Measurements from ENCODE around the gene MZF1. TPM values are rescaled to one million over a fixed set of nuclear protein-coding genes. Genes with fewer than 3 reads are reported as not detected.
"Not testable (repeated sequence)": the region's sequence is repeated elsewhere in the genome, so short reads cannot be mapped to it uniquely, and the experiment has no call there.

The MZF1 gene
- total RNA-seq, 2 experiments from 2014 or later = 28.6 to 33.1 TPM

- Mint-ChIP-seq H3K4me1 (peaks cover 54% of the 10 kb centered on the region), H3K27me3 (no peaks in the 10 kb centered on the region), H3K36me3 (ENCODE audit: low read depth) (peaks cover 74% of the 10 kb centered on the region), H3K4me3 (no peak overlapping the region), H3K27ac (no peak overlapping the region), H3K9me3 (no peaks in the 10 kb centered on the region)
- DNase-seq = no peak
- POLR2A ChIA-PET = no interaction called here
- CTCF ChIA-PET = interaction anchor here (1.4 kb wide), 1 partner anchor 30 kb away, joined by 4 read pairs; the partner anchor contains the start of gene ZBTB45
Measured at GRCh38 chr19:58550362-58551122, 22.6 kb downstream of the MZF1 start.

DNA sequence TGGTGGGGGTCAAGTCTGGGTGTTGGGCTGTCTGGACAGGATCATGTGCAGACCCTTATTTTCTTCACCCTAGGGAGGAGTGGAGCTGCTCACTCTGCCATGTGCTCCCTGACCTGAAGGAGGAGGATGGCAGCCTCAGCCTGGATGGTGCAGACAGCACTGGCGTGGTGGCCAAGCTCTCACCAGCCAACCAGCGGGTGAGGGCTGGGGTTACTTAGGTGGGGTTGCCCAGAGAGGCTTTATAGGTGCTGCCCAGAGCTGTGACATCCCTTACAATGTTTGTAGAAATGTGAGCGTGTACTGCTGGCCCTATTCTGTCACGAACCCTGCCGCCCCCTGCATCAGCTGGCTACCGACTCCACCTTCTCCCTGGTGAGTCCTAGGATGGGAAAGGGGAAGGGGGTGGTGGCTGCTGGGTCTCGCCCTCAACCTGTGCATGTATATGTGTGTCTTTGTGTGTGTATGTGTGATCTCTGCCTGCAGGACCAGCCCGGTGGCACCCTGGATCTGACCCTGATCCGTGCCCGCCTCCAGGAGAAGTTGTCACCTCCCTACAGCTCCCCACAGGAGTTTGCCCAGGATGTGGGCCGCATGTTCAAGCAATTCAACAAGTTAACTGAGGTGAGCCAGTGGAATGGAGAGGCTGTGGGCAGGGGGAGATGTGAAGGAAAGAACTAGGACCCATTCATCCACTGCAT, 23.3 kb downstream of the MZF1 start:
- H3K36me3 Mint-ChIP-seq (ENCODE audit: low read depth) = peaks cover 72% of the 10 kb centered on the region
- no peak for DNase-seq
- H3K9me3 Mint-ChIP-seq = no peaks in the 10 kb centered on the region
- POLR2A ChIA-PET = no interaction called here
- no peaks in the 10 kb centered on the region for H3K27me3 Mint-ChIP-seq
- no peak overlapping the region for H3K27ac Mint-ChIP-seq
- CTCF ChIA-PET = interaction anchor here (2.6 kb wide), 1 partner anchor 31 kb away, joined by 11 read pairs; the partner anchor contains the start of gene ZBTB45
- no peak overlapping the region for H3K4me3 Mint-ChIP-seq
- peaks cover 49% of the 10 kb centered on the region for H3K4me1 Mint-ChIP-seq

GRCh38 chr19:58548859-58549663, 24.1 kb downstream of the MZF1 start:
- Mint-ChIP-seq H3K36me3 (ENCODE audit: low read depth) (peaks cover 69% of the 10 kb centered on the region), H3K27ac (no peak overlapping the region), H3K27me3 (no peaks in the 10 kb centered on the region), H3K4me3 (no peak overlapping the region), H3K9me3 (no peaks in the 10 kb centered on the region), H3K4me1 (peaks cover 45% of the 10 kb centered on the region)
- no peak for DNase-seq
- ChIA-PET CTCF (interaction anchor here (2.6 kb wide), 1 partner anchor 30 kb away, joined by 11 read pairs; the partner anchor contains the start of gene ZBTB45), POLR2A (no interaction called here)

DNA sequence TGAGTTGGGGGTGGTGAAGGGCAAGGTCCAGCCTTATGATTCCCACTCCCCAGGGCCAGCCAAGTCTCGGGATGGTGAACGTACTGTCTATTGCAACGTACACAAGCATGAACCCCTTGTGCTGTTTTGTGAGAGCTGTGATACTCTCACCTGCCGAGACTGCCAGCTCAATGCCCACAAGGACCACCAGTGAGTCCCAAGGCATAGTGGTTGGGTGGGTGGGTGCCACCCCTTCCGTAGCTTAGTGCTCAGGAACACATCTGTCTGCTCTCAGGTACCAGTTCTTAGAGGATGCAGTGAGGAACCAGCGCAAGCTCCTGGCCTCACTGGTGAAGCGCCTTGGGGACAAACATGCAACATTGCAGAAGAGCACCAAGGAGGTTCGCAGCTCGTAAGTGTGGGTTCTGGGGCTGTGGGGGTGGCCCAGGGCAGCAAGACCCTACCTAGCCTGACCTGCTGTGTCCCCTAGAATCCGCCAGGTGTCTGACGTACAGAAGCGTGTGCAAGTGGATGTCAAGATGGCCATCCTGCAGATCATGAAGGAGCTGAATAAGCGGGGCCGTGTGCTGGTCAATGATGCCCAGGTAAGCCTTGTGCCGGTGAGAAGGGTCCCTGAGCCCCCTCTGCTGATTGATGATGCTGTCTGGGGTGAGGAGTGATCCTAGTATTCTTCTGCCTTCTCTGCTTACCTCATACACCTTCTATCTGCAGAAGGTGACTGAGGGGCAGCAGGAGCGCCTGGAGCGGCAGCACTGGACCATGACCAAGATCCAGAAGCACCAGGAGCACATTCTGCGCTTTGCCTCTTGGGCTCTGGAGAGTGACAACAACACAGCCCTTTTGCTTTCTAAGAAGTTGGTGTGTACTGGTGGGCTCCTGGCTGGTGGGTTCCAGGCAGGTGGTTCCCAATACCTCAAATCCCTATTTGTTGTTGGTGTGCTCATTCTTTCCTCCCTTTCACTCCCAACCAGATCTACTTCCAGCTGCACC, 25.5 kb downstream of the MZF1 start:
- Mint-ChIP-seq H3K36me3 (ENCODE audit: low read depth) (peaks cover 60% of the 10 kb centered on the region), H3K4me1 (peaks cover 44% of the 10 kb centered on the region), H3K9me3 (no peaks in the 10 kb centered on the region), H3K27ac (no peak overlapping the region), H3K27me3 (no peaks in the 10 kb centered on the region), H3K4me3 (no peak overlapping the region)
- CTCF ChIA-PET = interaction anchor here (0.8 to 2.6 kb wide), 6 partner anchors 9 to 28 kb away, joined by 3 to 11 read pairs (median 3); partner anchors contain the start of genes UBE2M and ZBTB45
- DNase-seq = no peak
- POLR2A ChIA-PET = no interaction called here

- H3K36me3 Mint-ChIP-seq (ENCODE audit: low read depth) = peaks cover 50% of the 10 kb centered on the region
- POLR2A ChIA-PET = no interaction called here
Measured at GRCh38 chr19:58546019-58546530, 27.1 kb downstream of the MZF1 start.

GRCh38 chr19:58545286-58546018, 27.7 kb downstream of the MZF1 start:
- Mint-ChIP-seq H3K4me3 (peak overlapping the region; percentile 91), H3K9me3 (no peaks in the 10 kb centered on the region), H3K4me1 (peaks cover 39% of the 10 kb centered on the region), H3K27ac (peak overlapping the region; percentile 86), H3K27me3 (no peaks in the 10 kb centered on the region), H3K36me3 (ENCODE audit: low read depth) (peaks cover 44% of the 10 kb centered on the region)
- POLR2A ChIA-PET = no interaction called here
- CTCF ChIA-PET = interaction anchor here (0.7 to 2.5 kb wide), 2 partner anchors 12 to 26 kb away, joined by 3 to 7 read pairs; partner anchors contain the start of gene ZBTB45
- DNase-seq = no peak

More at GRCh38 chr19:58546019-58546530, 27.1 kb downstream of the MZF1 start:
- Mint-ChIP-seq H3K9me3 (no peaks in the 10 kb centered on the region), H3K4me3 (peak overlapping the region; percentile 91), H3K27me3 (no peaks in the 10 kb centered on the region), H3K27ac (peak overlapping the region; percentile 86), H3K4me1 (peaks cover 41% of the 10 kb centered on the region)
- CTCF ChIA-PET = interaction anchor here (0.6 to 2.5 kb wide), 2 partner anchors 16 to 26 kb away, joined by 3 to 7 read pairs; partner anchors contain the start of gene ZBTB45
- DNase-seq = no peak

GRCh38 chr19:58544591-58545285, 28.4 kb downstream of the MZF1 start:
- Mint-ChIP-seq H3K27me3 (no peaks in the 10 kb centered on the region), H3K36me3 (ENCODE audit: low read depth) (peaks cover 39% of the 10 kb centered on the region), H3K9me3 (no peaks in the 10 kb centered on the region), H3K27ac (peak overlapping the region; percentile 96), H3K4me1 (peaks cover 37% of the 10 kb centered on the region), H3K4me3 (peak overlapping the region; percentile 91)
- ChIA-PET POLR2A (interaction anchor here (0.6 to 1.4 kb wide), 3 partner anchors 10 to 25 kb away, joined by 4 to 9 read pairs (median 9); partner anchors contain the start of genes CHMP2A and ZBTB45), CTCF (interaction anchor here (0.7 to 2.5 kb wide), 6 partner anchors 10 to 31 kb away, joined by 3 to 10 read pairs (median 4); partner anchors contain the start of genes CHMP2A and ZBTB45)
- peak; percentile 37 for DNase-seq

GRCh38 chr19:58543826-58544590, 29.1 kb downstream of the MZF1 start, which contains the start of gene TRIM28:
Gene TRIM28 (plus strand): TSS chr19:58544064. CDS start chr19:58544758, 694 bp downstream.
- Mint-ChIP-seq H3K4me1 (peaks cover 43% of the 10 kb centered on the region), H3K27me3 (peaks cover 6% of the 10 kb centered on the region), H3K27ac (peak within 1 kb of the TSS; percentile 96), H3K4me3 (peak within 1 kb of the TSS; percentile 91), H3K9me3 (no peaks in the 10 kb centered on the region), H3K36me3 (ENCODE audit: low read depth) (peaks cover 35% of the 10 kb centered on the region)
- DNase-seq = peak; percentile 99
- CTCF ChIA-PET = interaction anchor here (1.0 to 2.1 kb wide), 5 partner anchors 11 to 30 kb away, joined by 3 to 10 read pairs (median 3); partner anchors contain the start of genes CHMP2A and ZBTB45
- POLR2A ChIA-PET = interaction anchor here (0.6 to 1.4 kb wide), 3 partner anchors 11 to 24 kb away, joined by 4 to 9 read pairs (median 9); partner anchors contain the start of genes CHMP2A and ZBTB45

- not testable (repeated sequence) for DNase-seq, H3K9me3 Mint-ChIP-seq, H3K27me3 Mint-ChIP-seq
- ChIA-PET CTCF (interaction anchor here (1.0 to 2.1 kb wide), 3 partner anchors 16 to 27 kb away, joined by 3 to 10 read pairs (median 3); partner anchors contain the start of gene ZBTB45), POLR2A (interaction anchor here (1.4 kb wide), 1 partner anchor 23 kb away, joined by 9 read pairs; the partner anchor contains the start of gene ZBTB45)
- H3K27ac Mint-ChIP-seq = peak overlapping the region; percentile 82
- peaks cover 29% of the 10 kb centered on the region for H3K36me3 Mint-ChIP-seq (ENCODE audit: low read depth)
- H3K4me1 Mint-ChIP-seq = peaks cover 48% of the 10 kb centered on the region
- H3K4me3 Mint-ChIP-seq = peak overlapping the region; percentile 36
Measured at GRCh38 chr19:58542641-58543372, 30.3 kb downstream of the MZF1 start.
